ENCODE data around the gene ALDH1B1. TPM values are rescaled to one million over a fixed set of nuclear protein-coding genes. Genes with fewer than 3 reads are reported as not detected.

The ALDH1B1 gene
- under 1 TPM; 0.19 to 0.20 TPM for total RNA-seq
- polyA plus RNA-seq (2013, experiment 1 of 2), result 4.4 TPM
- polyA plus RNA-seq (2013, experiment 2 of 2), result 4.2 TPM
- total RNA-seq, result 1.1 to 77.6 (median 8.2) reads per million in 172 experiments

- Mint-ChIP-seq H3K4me3 (peak within 1 kb of the TSS; percentile 97), H3K27me3 (peaks cover 4% of the 10 kb centered on the region), H3K36me3 (ENCODE audit: low read depth) (peaks cover 28% of the 10 kb centered on the region), H3K4me1 (ENCODE audit: low read depth) (peaks cover 15% of the 10 kb centered on the region), H3K9me3 (no peaks in the 10 kb centered on the region), H3K27ac (peak within 1 kb of the TSS; percentile 73)
- Histone ChIP-seq H3K4me3 (ENCODE audit: low read length) (peak within 1 kb of the TSS; percentile 85), H3K27ac (ENCODE audit: low read depth in 1 of 2, low read length in 2 of 2) (no peak within 1 kb of the TSS), H3K36me3 (ENCODE audit: insufficient read depth, low read length) (peaks cover 15% of the 10 kb centered on the region), H3K4me1 (ENCODE audit: insufficient read depth, low read length) (peaks cover 16% of the 10 kb centered on the region), H3K9me3 (ENCODE audit: control insufficient read depth in 1 of 2, insufficient read depth in 1 of 2, low read length in 2 of 2) (peaks cover 0 to 17% of the 10 kb centered on the region in 2 experiments), H3K27me3 (ENCODE audit: control insufficient read depth in 1 of 2, insufficient read depth in 2 of 2, low read length in 2 of 2) (no peaks in the 10 kb centered on the region)
- TF ChIP-seq CTCF (IDR thresholded peaks at IDR 0.05), result no peak
- ChIA-PET CTCF (no interaction called here), POLR2A (interaction anchor here (0.8 kb wide), 1 partner anchor 9 kb away, joined by 4 read pairs; no protein-coding TSS in a partner anchor)
- peak; percentile 90 for ATAC-seq (ENCODE audit: poor library complexity)
- intact Hi-C loops (cut with DNase I, micrococcal nuclease), result no loop called here
- peak; percentile 10 to 83 (median 52) for DNase-seq
These were observed at the start of gene ALDH1B1 for GRCh38 chr9:38392235-38393127. ALDH1B1 (plus strand) TSS chr9:38392702; CDS start chr9:38395749, 3,047 bp downstream.

- Mint-ChIP-seq H3K4me3 (no peak overlapping the region), H3K4me1 (ENCODE audit: low read depth) (no peaks in the 10 kb centered on the region), H3K27me3 (peaks cover 8% of the 10 kb centered on the region), H3K36me3 (ENCODE audit: low read depth) (no peaks in the 10 kb centered on the region), H3K27ac (no peak overlapping the region), H3K9me3 (no peaks in the 10 kb centered on the region)
- Histone ChIP-seq H3K27me3 (ENCODE audit: control insufficient read depth in 1 of 2, insufficient read depth in 2 of 2, low read length in 2 of 2) (peaks cover 0 to 8% of the 10 kb centered on the region in 2 experiments), H3K27ac (ENCODE audit: low read depth in 1 of 2, low read length in 2 of 2) (no peak overlapping the region), H3K36me3 (ENCODE audit: insufficient read depth, low read length) (no peaks in the 10 kb centered on the region), H3K9me3 (ENCODE audit: control insufficient read depth in 1 of 2, insufficient read depth in 1 of 2, low read length in 2 of 2) (no peaks in the 10 kb centered on the region), H3K4me1 (ENCODE audit: insufficient read depth, low read length) (no peaks in the 10 kb centered on the region), H3K4me3 (ENCODE audit: low read length) (no peak overlapping the region)
- intact Hi-C loops (cut with DNase I, micrococcal nuclease), result no loop called here
- no peak for TF ChIP-seq CTCF (IDR thresholded peaks at IDR 0.05)
- DNase-seq (no peak), ATAC-seq (ENCODE audit: poor library complexity) (no peak)
- POLR2A ChIA-PET, result no interaction called here
- CTCF ChIA-PET, result no interaction called here
These were observed 49.5 kb upstream of the ALDH1B1 start for GRCh38 chr9:38343037-38343436.

- intact Hi-C loops (cut with DNase I, micrococcal nuclease), result no loop called here
- Histone ChIP-seq H3K27me3 (ENCODE audit: control insufficient read depth in 1 of 2, insufficient read depth in 2 of 2, low read length in 2 of 2) (peaks cover 0 to 8% of the 10 kb centered on the region in 2 experiments), H3K4me1 (ENCODE audit: insufficient read depth, low read length) (no peaks in the 10 kb centered on the region), H3K36me3 (ENCODE audit: insufficient read depth, low read length) (no peaks in the 10 kb centered on the region), H3K4me3 (ENCODE audit: low read length) (no peak overlapping the region), H3K27ac (ENCODE audit: low read depth in 1 of 2, low read length in 2 of 2) (no peak overlapping the region), H3K9me3 (ENCODE audit: control insufficient read depth in 1 of 2, insufficient read depth in 1 of 2, low read length in 2 of 2) (no peaks in the 10 kb centered on the region)
- no peak overlapping the region for H3K27ac Mint-ChIP-seq
- H3K36me3 Mint-ChIP-seq (ENCODE audit: low read depth), result no peaks in the 10 kb centered on the region
- DNase-seq (no peak), ATAC-seq (ENCODE audit: poor library complexity) (no peak)
- H3K4me3 Mint-ChIP-seq, result no peak overlapping the region
- ChIA-PET POLR2A (no interaction called here), CTCF (no interaction called here)
- no peaks in the 10 kb centered on the region for H3K4me1 Mint-ChIP-seq (ENCODE audit: low read depth)
- no peaks in the 10 kb centered on the region for H3K9me3 Mint-ChIP-seq
- H3K27me3 Mint-ChIP-seq, result peaks cover 6% of the 10 kb centered on the region
- no peak for TF ChIP-seq CTCF (IDR thresholded peaks at IDR 0.05)
These were observed 49.0 kb upstream of the ALDH1B1 start for GRCh38 chr9:38343552-38343951.

All from CD4-positive, alpha-beta T cell (primary cell).